Testis (tissue), 2 donors: Measurements from ENCODE around the gene NEURL1B.

Experiments
- POLR2A ChIP-seq: fragments of 450-650 bp; IDR thresholded peaks from one replicate; pipeline ENCODE4 v1.6.1; 2017; ENCODE audit warnings: antibody characterized with exemption, mild to moderate bottlenecking, moderate library complexity
- TF ChIP-seq, protein P1 (sequence below), 3 experiments: fragments of 450-650 bp in 2 of 3; fragments of 200-600 bp in 1 of 3; sonication (generic) in 1 of 3; IDR thresholded peaks; one replicate each; pipeline ENCODE4 v1.5.1; 2016 to 2019; ENCODE audit warnings: antibody characterized with exemption in 3 of 3, mild to moderate bottlenecking in 2 of 3, moderate library complexity in 1 of 3

DNA sequence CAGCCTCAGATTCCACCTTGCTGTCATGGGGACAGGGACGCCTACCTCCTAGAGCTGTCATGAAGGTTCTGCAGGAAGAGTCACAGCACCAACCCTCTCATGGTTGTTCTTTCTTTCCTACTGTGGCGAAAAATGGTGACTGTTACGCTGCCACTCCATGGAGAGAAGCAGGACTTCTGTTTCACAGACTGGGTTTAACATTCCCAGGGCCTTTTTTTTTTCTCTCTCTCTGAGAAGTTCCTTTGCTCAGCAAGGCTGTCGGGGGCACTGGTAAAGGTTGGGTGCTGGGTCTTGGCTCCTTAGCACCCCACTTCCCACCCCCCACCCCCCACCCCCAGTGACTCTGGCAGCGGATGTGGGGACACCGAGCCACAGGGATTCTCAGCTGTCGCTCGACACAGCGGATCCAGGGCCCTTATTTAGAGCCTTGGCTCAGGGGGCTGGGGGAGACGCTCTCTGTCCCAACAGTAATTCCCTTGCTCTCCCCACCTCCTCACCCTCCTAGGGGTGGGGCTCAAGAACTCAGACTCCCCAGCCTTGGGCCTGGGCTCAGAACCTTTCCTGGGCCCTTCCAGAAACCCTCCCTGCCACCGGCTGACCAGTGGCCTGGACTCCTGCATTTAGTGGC is 95.6 kb downstream of the NEURL1B start:
- TF ChIP-seq, protein P1, sequence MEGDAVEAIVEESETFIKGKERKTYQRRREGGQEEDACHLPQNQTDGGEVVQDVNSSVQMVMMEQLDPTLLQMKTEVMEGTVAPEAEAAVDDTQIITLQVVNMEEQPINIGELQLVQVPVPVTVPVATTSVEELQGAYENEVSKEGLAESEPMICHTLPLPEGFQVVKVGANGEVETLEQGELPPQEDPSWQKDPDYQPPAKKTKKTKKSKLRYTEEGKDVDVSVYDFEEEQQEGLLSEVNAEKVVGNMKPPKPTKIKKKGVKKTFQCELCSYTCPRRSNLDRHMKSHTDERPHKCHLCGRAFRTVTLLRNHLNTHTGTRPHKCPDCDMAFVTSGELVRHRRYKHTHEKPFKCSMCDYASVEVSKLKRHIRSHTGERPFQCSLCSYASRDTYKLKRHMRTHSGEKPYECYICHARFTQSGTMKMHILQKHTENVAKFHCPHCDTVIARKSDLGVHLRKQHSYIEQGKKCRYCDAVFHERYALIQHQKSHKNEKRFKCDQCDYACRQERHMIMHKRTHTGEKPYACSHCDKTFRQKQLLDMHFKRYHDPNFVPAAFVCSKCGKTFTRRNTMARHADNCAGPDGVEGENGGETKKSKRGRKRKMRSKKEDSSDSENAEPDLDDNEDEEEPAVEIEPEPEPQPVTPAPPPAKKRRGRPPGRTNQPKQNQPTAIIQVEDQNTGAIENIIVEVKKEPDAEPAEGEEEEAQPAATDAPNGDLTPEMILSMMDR (IDR thresholded peaks at IDR 0.05), result no peak
- no peak for TF ChIP-seq POLR2A
